GM12878 (cell line): ENCODE results near the gene MRRF. TPM values are rescaled to one million over a fixed set of nuclear protein-coding genes. Genes with fewer than 3 reads are reported as not detected.

Experiments used
- ATAC-seq: fragments of 200-7000 bp; cut with Tn5 transposase; 3 replicates; pipeline ENCODE4 v1.9.1; 2020; ENCODE audit warnings: mild to moderate bottlenecking, moderate library complexity
- BruUV-seq: library from RNA; stranded (reverse); fragments of 400-500 nt; replicated peaks from 2 replicates; lab custom pipeline; 2021; lab: Mats Ljungman, UMichigan
- CTCF ChIA-PET: fragments of 300-600 bp; sonication (Branson Sonifier 250); formaldehyde crosslinking; extraction: SDS; loops from one replicate; lab custom pipeline; 2021; ENCODE audit warnings: inconsistent platforms; lab: Yijun Ruan, JAX
- POLR2A ChIA-PET: fragments of 350-600 bp; formaldehyde crosslinking; extraction: SDS; loops from one replicate; lab custom pipeline; 2021; ENCODE audit warnings: inconsistent platforms; lab: Charles Lee
- RAD21 ChIA-PET: fragments of 300-600 bp; sonication (Branson Sonifier 250); formaldehyde crosslinking; loops from one replicate; lab custom pipeline; 2023; ENCODE audit warnings: antibody characterized with exemption; ENCODE audit not compliant: unreplicated experiment; lab: Charles Lee
- SMC1A ChIA-PET: fragments of 300-600 bp; sonication (Branson Sonifier 250); formaldehyde crosslinking; loops from one replicate; lab custom pipeline; 2023; ENCODE audit not compliant: unreplicated experiment, uncharacterized antibody; lab: Charles Lee
- DNase-seq: peaks from one replicate; pipeline ENCODE4 v3.0.0-alpha.2; 2011; ENCODE audit warnings: low read depth, low spot score
- FAIRE-seq: peaks from 3 replicates; lab custom pipeline; 2011; peaks lifted over from hg19 to GRCh38; lab: Jason Lieb, UNC
- H2AFZ ChIP-seq: 2 replicates; pipeline ENCODE4 v1.6.0; 2011; ENCODE audit warnings: low read depth, low read length, control low read depth; ENCODE audit not compliant: control insufficient read depth
- H3K27ac ChIP-seq: 2 replicates; pipeline ENCODE4 v1.5.1; 2011; ENCODE audit warnings: control low read depth; ENCODE audit not compliant: control insufficient read depth, insufficient read depth
- H3K27me3 ChIP-seq, 2 experiments: replicated peaks in 1 of 2; 2 replicates each; pipeline versions ENCODE4 v1.6.0 to v1.6.1; 2011; ENCODE audit warnings: low read length in 1 of 2; ENCODE audit not compliant: control insufficient read depth in 2 of 2, insufficient read depth in 2 of 2
- H3K36me3 ChIP-seq, 2 experiments: 2 replicates each; pipeline ENCODE4 v1.5.1; 2011; ENCODE audit warnings: low read length in 1 of 2; ENCODE audit not compliant: control insufficient read depth in 2 of 2, insufficient read depth in 2 of 2
- H3K4me1 ChIP-seq: 2 replicates; pipeline ENCODE4 v1.6.1; 2011; ENCODE audit warnings: mild to moderate bottlenecking, low read length, moderate library complexity, mixed read lengths; ENCODE audit not compliant: control insufficient read depth, insufficient read depth
- H3K4me2 ChIP-seq: 2 replicates; pipeline ENCODE4 v1.6.0; 2011; ENCODE audit warnings: control low read depth; ENCODE audit not compliant: control insufficient read depth, insufficient read depth
- H3K4me3 ChIP-seq: fragments of 200-600 bp; sonication (generic); 2 replicates; pipeline ENCODE4 v1.5.1; 2016
- H3K79me2 ChIP-seq: 2 replicates; pipeline ENCODE4 v1.6.0; 2011; ENCODE audit warnings: low read length; ENCODE audit not compliant: control insufficient read depth, insufficient read depth
- H3K9ac ChIP-seq: 2 replicates; pipeline ENCODE4 v1.8.0; 2011; ENCODE audit warnings: low read length, control low read depth, mixed read lengths; ENCODE audit not compliant: control insufficient read depth, insufficient read depth
- H3K9me3 ChIP-seq: replicated peaks from 3 replicates; pipeline ENCODE4 v1.5.1; 2011; ENCODE audit warnings: mild to moderate bottlenecking, low read length; ENCODE audit not compliant: control insufficient read depth, insufficient read depth
- H4K20me1 ChIP-seq: 2 replicates; pipeline ENCODE4 v1.6.0; 2011; ENCODE audit not compliant: control insufficient read depth, insufficient read depth
- BCL3 ChIP-seq: IDR thresholded peaks from 2 replicates; pipeline ENCODE4 v1.6.1; 2011; ENCODE audit warnings: borderline replicate concordance, low read depth, mild to moderate bottlenecking, moderate library complexity, low read length; ENCODE audit not compliant: insufficient read depth, poor library complexity, severe bottlenecking
- BRCA1 ChIP-seq: IDR thresholded peaks from 2 replicates; pipeline ENCODE4 v1.6.1; 2011; ENCODE audit warnings: low read depth, low read length, improper control_type of control experiment
- EGR1 ChIP-seq, 2 experiments: IDR thresholded peaks; 1 replicate in 1 of 2; 2 replicates in 1 of 2; pipeline ENCODE4 v1.6.1; 2011 to 2012; ENCODE audit warnings: low read depth in 2 of 2, low read length in 2 of 2, borderline replicate concordance in 1 of 2, mild to moderate bottlenecking in 1 of 2, moderate library complexity in 1 of 2
- FOS ChIP-seq: IDR thresholded peaks from 3 replicates; pipeline ENCODE4 v1.6.1; 2011; ENCODE audit warnings: borderline replicate concordance; ENCODE audit not compliant: insufficient read length; ENCODE audit errors: extremely low read depth
- GATAD2B ChIP-seq: fragments of 450-650 bp; conservative IDR thresholded peaks from 2 replicates; pipeline ENCODE4 v1.6.1; 2017; ENCODE audit warnings: low read depth, mild to moderate bottlenecking, moderate library complexity
- IRF4 ChIP-seq: IDR thresholded peaks from 2 replicates; pipeline ENCODE4 v1.6.1; 2011; ENCODE audit warnings: low read depth, low read length
- KDM1A ChIP-seq: fragments of 200-600 bp; sonication (generic); IDR thresholded peaks from 2 replicates; pipeline ENCODE4 v1.6.1; 2016; ENCODE audit warnings: borderline replicate concordance
- MLLT1 ChIP-seq: fragments of 450-650 bp; IDR thresholded peaks from 2 replicates; pipeline ENCODE4 v1.6.1; 2016; ENCODE audit warnings: mild to moderate bottlenecking
- MTA2 ChIP-seq: fragments of 450-650 bp; IDR thresholded peaks from 2 replicates; pipeline ENCODE4 v1.6.1; 2016; ENCODE audit warnings: low read depth, mild to moderate bottlenecking, moderate library complexity
- SMAD1 ChIP-seq: fragments of 450-650 bp; IDR thresholded peaks from 2 replicates; pipeline ENCODE4 v1.6.1; 2018; ENCODE audit warnings: mild to moderate bottlenecking, low read depth; ENCODE audit not compliant: partially characterized antibody
- SMARCA5 ChIP-seq: fragments of 450-650 bp; IDR thresholded peaks from 2 replicates; pipeline ENCODE4 v1.6.1; 2017; ENCODE audit warnings: mild to moderate bottlenecking
- SPI1 ChIP-seq: IDR thresholded peaks from 2 replicates; pipeline ENCODE4 v1.6.1; 2011; ENCODE audit warnings: low read depth, mild to moderate bottlenecking, low read length, moderate library complexity, borderline replicate concordance; ENCODE audit not compliant: insufficient read depth
- YY1 ChIP-seq: IDR thresholded peaks from 2 replicates; pipeline ENCODE4 v1.6.1; 2011; ENCODE audit warnings: low read depth, mild to moderate bottlenecking, low read length
- WGBS: methylation state at CpG from one replicate; pipeline ENCODE4 v1.1.6; 2016; ENCODE audit warnings: low lambda C conversion rate; ENCODE audit not compliant: insufficient replicate concordance, insufficient coverage; ENCODE audit errors: missing lambda C conversion rate; 5-methylcytosine and 5-hydroxymethylcytosine counted together
- in situ Hi-C: fragments of 300-500 bp; cut with MboI; formaldehyde crosslinking; loops from 9 replicates; pipeline ENCODE4 v1.14.3; 2018; ENCODE audit warnings: mixed read lengths
- intact Hi-C: fragments of 100-400 bp; cut with micrococcal nuclease; formaldehyde crosslinking; loops from one replicate; pipeline ENCODE4 v1.14.2; 2022; ENCODE audit not compliant: unreplicated experiment
- polyA plus RNA-seq, 11 experiments: library from polyadenylated mRNA; depleted of rRNA in 4 of 11; unstranded in 6 of 11; stranded (reverse) in 5 of 11; fragments of >200 nt; fragmentation: Nextera tagmentation in 4 of 11; fragmentation: Illumina TruSeq in 1 of 11; extraction: Ambion mirVana in 4 of 11; extraction: Trizol in 1 of 11; gene quantifications; 1 replicate in 1 of 11; 2 replicates in 10 of 11; pipeline versions ENCODE4 v1.2.1 to v1.2.3, GENCODE V29; 2011 to 2016; ENCODE audit warnings: inconsistent platforms in 2 of 11, missing spikeins in 2 of 11, low read depth in 1 of 11
- total RNA-seq, 4 experiments: library from RNA; depleted of rRNA in 3 of 4; stranded (reverse); fragments of >200 nt in 3 of 4; fragmentation: Illumina TruSeq in 1 of 4; extraction: Trizol in 1 of 4; gene quantifications; 2 replicates each; pipeline versions ENCODE4 v1.2.1 to v1.2.3, GENCODE V29; 2013 to 2021

The MRRF gene
- total and polyA plus RNA-seq, 10 of the 15 experiments (the other 5 are each of a cell fraction or from before 2014, with no cell fraction given): 64.8 to 112 (median 76.4) TPM

- no peak overlapping the region for H3K9ac ChIP-seq
- ChIA-PET CTCF (interaction anchor here (2.9 to 8.2 kb wide), 2 partner anchors 233 to 257 kb away, joined by 14 to 190 read pairs; no protein-coding TSS in a partner anchor), RAD21 (no interaction called here), SMC1A (interaction anchor here (0.9 kb wide), 1 partner anchor 233 kb away, joined by 3 read pairs; no protein-coding TSS in a partner anchor), POLR2A (no interaction called here)
- H3K9me3 ChIP-seq: no peaks in the 10 kb centered on the region
- TF ChIP-seq GATAD2B (no peak), EGR1 (IDR thresholded peaks at IDR 0.05; ENCODE audit: borderline replicate concordance in 1 of 2, low read depth in 2 of 2, low read length in 2 of 2) (no peak), BRCA1 (no peak), SMARCA5 (no peak), FOS (no peak), MTA2 (no peak), KDM1A (no peak), MLLT1 (no peak), SMAD1 (no peak), YY1 (no peak), SPI1 (no peak), IRF4 (no peak), BCL3 (no peak)
- DNase-seq (no peak), FAIRE-seq (no peak), ATAC-seq (no peak)
- 50% methylated on average over 4 of the region's 4 CpGs for WGBS
- no peaks in the 10 kb centered on the region for H4K20me1 ChIP-seq
- H3K79me2 ChIP-seq: no peaks in the 10 kb centered on the region
- intact Hi-C loops: no loop called here
- no peak overlapping the region for H3K27ac ChIP-seq
- no peaks in the 10 kb centered on the region for H3K36me3 ChIP-seq
- no peak overlapping the region for H3K4me3 ChIP-seq
- no peak overlapping the region for H3K4me2 ChIP-seq
- H3K27me3 ChIP-seq: no peaks in the 10 kb centered on the region
- H3K4me1 ChIP-seq: no peaks in the 10 kb centered on the region
- no peak overlapping the region for H2AFZ ChIP-seq
- in situ Hi-C loops: no loop called here
- no TSS peak for BruUV-seq
Observed at GRCh38 chr9:122355336-122355875, 90.7 kb downstream of the MRRF start.
